DOHH2 (cell line): ENCODE results near the gene SIGLEC12.

Experiments
- EZH2phosphoT487 ChIP-seq: fragments of 200-600 bp; sonication (generic); IDR thresholded peaks from 2 replicates; pipeline ENCODE4 v1.6.1; 2017; ENCODE audit warnings: borderline replicate concordance, mild to moderate bottlenecking, antibody characterized with exemption, low read length, moderate library complexity, mixed read lengths
- TF ChIP-seq, protein P1 (sequence below): fragments of 200-600 bp; sonication (generic); IDR thresholded peaks from one replicate; pipeline ENCODE4 v1.5.1; 2014; ENCODE audit warnings: antibody characterized with exemption, mild to moderate bottlenecking, low read depth, low read length; ENCODE audit not compliant: poor library complexity, severe bottlenecking

DNA sequence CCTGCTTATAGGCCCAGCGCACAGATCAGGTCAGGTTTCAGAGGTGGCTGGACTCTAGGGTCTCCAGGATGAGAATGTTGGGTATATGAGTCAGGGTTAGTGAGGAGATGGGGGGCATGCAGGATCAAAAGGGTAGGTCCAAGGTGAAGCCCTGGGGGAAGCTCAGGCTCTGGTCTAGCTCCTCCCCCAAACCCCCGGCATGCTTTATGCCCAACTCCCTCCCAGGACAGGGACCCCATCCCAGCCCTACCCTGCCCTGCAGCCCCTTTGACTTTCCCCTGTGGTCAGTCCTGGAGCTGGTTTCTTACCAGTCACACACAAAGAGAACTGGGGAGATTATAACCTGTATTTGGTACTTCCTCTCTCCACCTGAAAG, 33.1 kb downstream of the SIGLEC12 start:
- TF ChIP-seq, protein P1, sequence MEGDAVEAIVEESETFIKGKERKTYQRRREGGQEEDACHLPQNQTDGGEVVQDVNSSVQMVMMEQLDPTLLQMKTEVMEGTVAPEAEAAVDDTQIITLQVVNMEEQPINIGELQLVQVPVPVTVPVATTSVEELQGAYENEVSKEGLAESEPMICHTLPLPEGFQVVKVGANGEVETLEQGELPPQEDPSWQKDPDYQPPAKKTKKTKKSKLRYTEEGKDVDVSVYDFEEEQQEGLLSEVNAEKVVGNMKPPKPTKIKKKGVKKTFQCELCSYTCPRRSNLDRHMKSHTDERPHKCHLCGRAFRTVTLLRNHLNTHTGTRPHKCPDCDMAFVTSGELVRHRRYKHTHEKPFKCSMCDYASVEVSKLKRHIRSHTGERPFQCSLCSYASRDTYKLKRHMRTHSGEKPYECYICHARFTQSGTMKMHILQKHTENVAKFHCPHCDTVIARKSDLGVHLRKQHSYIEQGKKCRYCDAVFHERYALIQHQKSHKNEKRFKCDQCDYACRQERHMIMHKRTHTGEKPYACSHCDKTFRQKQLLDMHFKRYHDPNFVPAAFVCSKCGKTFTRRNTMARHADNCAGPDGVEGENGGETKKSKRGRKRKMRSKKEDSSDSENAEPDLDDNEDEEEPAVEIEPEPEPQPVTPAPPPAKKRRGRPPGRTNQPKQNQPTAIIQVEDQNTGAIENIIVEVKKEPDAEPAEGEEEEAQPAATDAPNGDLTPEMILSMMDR = no peak
- no peak for TF ChIP-seq EZH2phosphoT487
